Posterior cingulate gyrus (tissue), 11 donors: Measurements from ENCODE around the gene SERPINA6.
"Not testable (repeated sequence)": the region's sequence is repeated elsewhere in the genome, so short reads cannot be mapped to it uniquely, and the experiment has no call there.

Source experiments
- DNase-seq, 10 donors: peaks; one replicate each; pipeline versions ENCODE4 v3.0.0 to v3.0.0-alpha.2; 2020 to 2021; ENCODE audit warnings: mixed read lengths in 3 of 10
- intact Hi-C: fragments of 100-400 bp; cut with DNase I; formaldehyde crosslinking; loops from one replicate; pipeline ENCODE4 v1.15.1; 2023

Gene SERPINA6

DNA sequence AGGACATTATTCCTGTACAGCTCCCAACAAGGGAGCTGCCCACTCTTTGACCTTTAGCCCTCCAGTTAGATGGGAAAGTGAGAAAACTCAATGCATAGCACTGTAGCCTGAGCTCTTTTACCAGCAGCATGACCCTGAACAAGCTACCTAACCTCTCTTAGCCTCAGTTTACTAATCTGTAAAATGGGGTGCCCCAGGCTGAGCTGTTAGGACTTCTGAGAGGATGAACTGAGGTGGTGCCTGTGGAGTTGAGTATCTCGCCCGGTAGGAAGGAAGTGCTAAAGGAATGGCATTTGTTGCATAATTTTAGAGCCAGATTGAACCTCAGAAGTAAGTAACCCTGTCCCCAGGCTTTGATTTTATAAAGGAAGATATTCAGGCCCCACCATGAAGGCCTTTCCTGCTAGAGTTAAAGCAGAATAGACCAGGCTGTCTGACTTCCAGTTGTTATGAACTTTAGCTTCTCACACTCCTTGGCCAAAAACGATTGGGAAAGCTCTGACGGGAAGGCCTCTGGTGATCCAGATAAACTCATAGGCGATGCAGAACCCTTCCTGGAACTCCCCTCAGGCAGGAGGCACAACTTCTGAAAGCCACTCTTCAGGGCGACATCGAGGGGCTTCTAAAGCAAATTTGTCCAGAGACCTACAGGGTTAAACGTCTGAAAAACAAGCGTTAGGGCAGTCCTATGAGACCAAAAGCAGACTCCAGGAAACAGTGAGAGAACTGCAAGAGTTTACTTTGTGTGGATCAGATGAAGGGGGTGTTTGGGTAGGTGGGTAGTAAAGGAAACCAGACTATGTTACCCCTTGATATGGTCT is 27.6 kb downstream of the SERPINA6 start:
- intact Hi-C loops, result no loop called here

DNA sequence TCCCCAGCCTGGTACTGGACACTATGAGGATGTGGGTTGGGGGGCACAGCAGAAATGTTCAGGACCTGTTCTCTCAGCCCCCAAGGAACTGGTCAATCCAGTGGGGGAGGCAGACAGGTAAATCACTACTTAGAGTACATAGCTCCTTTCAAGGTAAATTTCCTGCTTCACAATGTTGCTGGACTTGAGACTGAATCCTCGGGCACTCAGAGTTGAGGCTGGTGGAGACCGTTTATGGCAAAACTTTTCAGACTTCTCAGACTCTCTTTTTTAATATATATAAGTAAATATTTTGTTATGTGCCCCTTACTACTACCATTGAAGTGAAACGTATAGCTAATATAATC is 29.6 kb downstream of the SERPINA6 start:
- no peak for DNase-seq
- intact Hi-C loops, result no loop called here

More for the DNA sequence above, 27.6 kb downstream of the SERPINA6 start:
- DNase-seq, result no peak

DNA sequence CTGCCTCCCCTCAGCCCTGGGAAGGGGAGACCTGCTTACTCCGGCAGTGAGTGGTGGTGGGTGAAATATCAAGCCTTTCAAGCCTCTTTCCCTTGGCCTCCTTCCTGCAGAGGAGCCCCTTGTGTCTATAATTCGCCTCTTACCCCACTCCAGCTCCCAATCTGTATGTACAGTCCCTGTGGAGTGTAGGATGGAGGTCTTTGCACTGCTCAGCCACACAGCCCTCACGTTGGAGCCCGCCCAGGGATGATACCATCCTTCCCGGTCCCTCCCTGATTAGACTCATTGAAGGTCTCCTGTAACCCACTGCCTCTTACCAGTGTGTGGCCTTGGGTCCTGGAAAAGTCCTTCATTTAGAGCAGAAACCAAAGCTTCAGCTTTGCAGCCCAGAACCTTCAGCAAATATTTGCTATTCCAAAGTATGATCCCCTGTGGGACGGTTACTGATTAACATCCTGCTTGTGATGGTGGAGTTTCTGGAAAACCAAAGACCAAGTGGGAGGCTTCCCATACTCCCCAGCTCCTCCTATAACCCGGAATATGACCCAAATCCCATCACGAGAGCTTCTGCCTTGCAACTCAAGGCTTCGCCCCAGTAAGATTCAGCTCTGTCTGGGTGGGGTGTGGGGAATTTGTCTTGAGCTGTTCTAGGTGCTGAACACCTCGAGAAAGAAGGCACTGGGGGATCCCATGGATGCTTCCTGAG is 30.1 kb downstream of the SERPINA6 start, which contains the start of gene SERPINA10:
Gene SERPINA10, minus strand, starts transcription at position 397 of the 706 bp plus-strand sequence. CDS start 2,675 bp downstream, outside the sequence.
- intact Hi-C loops, result no loop called here
- no peak for DNase-seq

DNA sequence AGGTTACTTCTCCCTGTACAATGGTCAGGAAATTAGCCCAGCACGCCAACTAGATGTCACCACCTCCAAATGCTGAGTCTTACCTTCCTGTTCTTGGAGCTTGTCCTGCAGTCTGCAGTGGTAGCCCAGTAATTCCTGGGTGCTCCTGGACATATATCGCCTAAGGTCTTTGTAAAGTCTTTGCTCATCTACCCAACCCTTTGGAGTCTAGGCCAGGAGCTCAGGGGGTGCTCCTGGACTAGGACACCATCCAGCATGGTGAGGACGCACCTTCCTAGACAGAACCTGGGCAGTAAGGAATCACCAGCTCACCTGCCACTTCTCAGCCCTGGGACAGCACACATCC is 30.6 kb downstream of the SERPINA6 start:
- intact Hi-C loops, result no loop called here
- no peak for DNase-seq

DNA sequence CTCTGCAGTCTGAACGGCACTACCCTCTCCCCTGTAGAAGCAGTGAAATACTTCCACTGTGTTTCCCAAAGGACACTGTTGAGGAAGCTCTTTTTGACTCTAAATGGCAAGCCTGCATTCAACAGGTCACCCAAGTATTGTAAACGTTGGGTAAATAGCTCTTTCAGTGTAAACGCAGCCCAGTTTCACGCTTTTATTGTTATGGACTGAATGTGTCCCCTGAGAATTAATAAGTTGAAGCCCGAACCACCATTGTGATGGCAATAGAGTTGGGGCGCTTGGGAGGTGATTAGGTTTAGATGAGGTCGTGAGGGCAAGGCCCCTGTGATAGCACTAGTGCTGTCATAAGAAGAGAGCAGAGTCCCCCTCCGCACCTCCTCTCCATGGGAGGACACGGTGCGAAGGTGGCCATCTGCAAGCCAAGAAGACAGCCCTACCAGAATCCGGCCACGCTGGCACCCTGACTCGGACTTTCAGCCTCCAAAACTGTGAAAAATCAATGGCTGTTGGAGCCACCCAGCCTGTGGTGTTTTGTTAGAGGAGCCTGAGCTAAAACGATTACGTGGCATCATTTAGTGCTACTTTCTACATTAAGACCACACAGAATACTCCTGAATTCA is 31.1 kb downstream of the SERPINA6 start:
- intact Hi-C loops, result no loop called here
- no peak for DNase-seq

DNA sequence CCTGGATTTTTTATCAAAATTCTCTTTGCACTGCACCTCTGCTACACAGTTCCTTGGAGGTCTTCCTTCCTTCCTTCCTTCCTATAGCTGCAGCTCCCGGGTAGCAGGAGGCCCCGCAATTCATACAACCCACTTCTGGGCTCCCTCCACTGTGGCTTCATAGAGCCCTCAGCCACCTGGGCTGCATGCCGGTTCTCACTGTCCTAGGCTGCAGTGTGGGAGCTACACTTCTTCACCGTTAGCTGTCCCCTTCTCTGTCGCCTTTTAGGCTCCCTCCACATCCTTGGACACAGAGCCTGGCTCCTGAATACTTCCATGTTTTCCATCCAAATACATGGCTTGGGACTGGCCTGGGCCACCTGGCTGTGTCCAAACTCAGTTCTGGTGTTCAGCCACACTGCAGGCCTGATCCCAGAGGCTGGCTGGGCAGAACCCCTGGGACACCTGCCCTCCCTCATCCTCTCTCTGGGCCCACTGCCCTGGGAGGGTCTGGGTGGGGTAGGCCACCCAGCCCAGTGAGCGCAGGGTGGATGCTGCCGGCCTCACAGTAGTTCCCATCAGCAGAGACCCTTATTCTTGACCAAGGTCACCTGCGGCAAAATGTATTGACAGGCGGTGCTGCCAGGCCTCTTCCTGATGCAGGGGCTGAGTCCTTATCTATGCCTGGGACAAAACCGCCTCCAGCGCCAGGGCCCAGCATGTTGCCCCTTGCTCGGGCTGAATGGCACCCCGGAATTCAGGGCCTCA is 31.8 kb downstream of the SERPINA6 start:
- DNase-seq, result no peak
- intact Hi-C loops, result no loop called here

DNA sequence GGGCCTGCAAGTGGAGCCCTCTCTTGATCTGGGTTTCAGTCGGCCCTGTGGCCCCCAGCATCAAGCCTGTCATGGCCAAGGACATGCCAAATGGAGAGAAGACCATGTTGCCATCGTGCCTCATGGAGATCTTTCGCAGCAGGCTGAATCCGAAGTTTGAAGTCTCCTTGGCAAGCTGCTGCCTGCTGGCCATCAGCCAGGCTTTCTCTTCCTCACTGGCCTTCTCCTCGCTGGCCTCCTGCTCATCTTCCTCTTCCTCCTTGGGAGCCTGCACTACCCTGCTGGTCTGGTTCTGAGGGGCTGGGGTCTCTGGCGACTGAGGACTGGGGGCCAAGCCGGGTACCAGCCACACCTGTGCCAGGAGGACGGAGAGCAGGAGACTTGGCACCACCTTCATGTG is 32.9 kb downstream of the SERPINA6 start:
- intact Hi-C loops, result no loop called here
- no peak for DNase-seq

DNA sequence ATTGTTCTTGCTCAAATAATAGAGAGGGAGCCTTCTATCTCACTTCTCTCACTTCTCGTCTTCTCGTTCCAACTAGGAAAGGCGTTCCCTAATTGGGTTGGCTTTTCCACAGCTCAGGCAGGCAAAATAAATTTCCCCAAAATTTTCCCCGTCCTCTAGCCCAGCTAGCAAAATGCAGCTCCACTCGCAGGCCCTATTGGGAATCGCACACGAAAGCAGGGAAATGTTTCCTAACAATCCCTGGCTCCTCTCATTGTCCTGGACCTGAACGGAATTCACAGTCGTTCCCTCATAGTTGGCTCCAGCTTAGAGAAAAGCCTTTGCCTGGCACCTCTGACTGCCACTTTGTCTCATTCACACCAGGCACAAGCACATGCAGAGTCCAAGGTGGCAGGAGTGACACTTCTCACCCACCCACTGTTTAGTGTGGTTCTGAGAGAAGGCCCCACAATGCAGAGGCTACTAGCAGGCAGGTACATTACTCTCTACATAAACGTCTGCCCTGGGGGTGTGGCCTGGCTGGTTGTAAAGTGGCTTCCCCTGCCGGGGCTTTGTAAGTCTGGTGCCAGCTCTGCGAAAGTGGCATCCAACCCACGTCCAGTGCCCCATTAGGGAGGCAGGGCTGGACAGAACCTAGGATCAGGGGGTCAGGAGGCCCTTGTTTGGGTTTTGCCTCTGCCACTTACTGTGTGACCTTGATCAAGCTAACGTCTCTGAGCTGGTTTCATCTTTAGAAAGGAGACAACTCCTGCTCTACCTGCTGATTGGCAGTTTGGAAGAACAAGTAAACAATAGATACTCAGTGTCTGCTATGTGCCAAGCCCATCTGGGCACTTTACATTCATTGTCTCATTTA is 34.3 kb downstream of the SERPINA6 start:
- DNase-seq, result no peak
- intact Hi-C loops, result no loop called here

DNA sequence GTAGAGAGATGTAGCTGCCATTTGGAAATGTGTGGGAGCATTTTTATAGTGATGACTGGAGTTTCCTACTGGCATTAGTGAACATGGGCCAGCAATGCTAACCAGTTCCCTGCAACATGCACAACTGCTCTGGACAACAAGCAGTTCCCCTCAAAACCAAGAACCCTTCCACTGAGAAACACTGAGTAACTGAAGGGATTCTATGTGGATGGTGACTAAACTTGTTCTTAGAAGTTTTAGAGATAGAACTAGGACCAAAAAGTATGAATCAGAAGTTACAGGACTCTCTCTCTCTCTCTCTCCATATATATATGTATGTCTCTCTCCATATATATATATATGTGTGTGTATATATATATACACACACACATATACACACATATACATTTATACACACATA is 38.0 kb downstream of the SERPINA6 start:
- intact Hi-C loops, result no loop called here
- DNase-seq, result no peak

DNA sequence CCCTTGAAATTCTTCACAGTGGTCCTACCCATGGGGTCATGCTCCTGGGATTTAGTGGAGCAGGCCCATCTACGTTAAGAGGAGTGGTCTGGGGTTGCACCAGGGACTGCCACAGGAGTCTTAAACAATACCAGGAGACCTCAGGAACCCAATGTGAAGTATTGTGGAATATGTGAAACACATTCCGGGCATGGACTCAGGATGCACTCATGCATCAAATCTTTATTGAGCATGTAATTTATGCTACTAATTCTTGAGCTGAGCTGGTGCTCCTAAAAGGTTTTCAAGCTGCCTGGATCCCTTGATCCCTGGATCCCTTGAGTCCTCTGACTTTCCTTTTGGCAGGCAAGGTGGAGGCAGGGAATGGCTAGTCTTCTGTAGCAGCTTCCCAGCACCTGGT is 38.9 kb downstream of the SERPINA6 start:
- intact Hi-C loops, result no loop called here
- DNase-seq, result no peak

DNA sequence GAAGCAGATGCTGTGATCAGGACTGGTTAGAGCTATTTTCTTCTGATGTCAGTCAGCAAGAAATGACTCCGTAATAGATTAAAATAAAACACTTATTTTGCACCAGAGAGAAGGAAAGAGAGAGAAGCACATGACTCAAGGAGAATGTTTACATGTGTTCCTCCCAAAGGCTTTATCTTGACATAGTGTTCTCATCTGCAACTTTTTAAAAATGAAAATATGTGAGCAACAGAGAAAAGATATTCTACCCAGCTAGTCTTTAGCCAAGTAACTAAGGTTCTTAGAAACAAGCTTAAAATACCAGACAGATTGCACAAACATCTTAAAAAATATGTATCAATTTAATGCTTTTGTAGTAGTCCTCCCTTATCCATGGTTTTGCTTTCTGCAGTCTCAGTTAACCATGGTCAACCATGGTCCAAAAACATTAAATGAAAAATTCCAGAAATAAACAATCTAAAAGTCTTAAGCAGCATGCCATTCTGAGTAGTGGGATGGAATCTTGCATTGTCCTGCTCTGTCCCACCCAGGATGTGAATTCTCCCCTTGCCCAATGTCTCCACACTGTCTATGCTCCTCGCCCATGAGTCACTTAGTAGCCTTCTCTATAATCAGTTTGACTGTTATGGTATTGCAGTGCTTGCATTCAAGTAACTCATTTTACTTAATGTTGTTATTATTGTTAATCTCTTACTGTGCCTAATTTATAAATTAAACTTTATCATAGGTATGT is 40.0 kb downstream of the SERPINA6 start:
- no peak for DNase-seq
- intact Hi-C loops, result no loop called here

DNA sequence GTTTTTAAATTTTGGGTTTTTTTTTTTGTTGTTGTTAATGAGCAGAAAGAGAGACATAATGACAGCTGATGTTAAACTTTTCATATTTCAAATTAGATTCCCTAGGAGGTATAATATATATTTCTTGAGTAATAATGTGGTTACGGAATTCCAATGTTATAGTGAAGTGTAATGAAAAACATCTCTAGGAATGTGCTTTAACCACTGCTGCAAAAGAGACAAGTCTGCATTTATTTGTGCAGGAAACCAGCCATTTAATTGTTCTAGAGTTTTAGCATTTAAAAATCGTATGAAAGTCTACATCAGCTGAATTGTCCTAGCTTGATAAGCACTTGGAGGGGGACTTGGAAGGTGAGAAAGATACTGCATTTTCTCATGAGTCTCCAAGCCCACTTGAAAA is 44.4 kb downstream of the SERPINA6 start:
- intact Hi-C loops, result no loop called here
- DNase-seq, result no peak

DNA sequence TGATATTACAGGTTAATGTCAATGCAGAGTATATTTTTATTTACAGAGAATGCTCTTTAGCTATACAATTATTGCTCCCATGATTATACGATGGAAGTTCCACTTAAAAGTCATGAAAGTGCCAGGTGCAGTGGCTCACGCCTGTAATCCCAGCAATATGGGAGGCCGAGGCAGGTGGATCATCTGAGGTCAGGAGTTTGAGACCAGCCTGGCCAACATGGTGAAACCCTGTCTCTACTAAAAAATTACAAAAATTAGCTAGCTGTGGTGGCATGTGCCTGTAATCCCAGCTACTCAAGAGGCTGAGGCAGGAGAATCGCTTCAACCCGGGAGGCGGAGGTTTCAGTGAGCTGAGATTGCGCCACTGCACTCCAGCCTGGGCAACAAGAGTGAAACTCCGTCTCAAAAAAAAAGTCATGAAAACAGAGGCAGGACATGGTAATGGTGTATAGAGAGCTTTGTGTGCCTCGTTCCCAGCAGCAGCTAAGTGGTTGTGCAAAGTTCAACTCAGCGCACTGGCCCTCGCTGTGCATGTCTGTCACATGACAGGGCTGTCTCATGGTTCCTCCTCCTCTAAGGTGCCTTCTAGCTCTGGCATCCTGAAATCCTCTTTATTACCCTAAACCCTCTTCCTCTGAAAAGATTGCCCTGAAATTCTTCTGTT is 46.1 kb downstream of the SERPINA6 start:
- DNase-seq, intact Hi-C loops: not testable (repeated sequence)

DNA sequence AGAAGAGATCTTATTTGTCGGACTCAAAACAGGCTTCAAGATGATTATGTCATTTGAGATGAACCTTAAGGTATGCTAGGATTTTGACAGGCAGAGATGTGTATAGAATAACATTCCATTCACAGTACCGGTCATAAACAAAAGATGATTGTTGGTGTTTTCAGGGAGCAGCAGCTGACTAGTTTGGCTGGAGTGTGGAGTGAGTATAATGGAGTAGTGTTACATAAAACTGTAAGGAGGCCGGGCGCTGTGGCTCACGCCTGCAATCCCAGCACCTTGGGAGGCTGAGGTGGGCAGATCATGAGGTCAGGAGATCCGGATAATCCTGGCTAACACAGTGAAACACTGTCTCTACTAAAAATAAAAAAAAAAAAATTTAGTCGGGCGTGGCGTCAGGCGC is 54.0 kb downstream of the SERPINA6 start:
- intact Hi-C loops, result no loop called here

DNA sequence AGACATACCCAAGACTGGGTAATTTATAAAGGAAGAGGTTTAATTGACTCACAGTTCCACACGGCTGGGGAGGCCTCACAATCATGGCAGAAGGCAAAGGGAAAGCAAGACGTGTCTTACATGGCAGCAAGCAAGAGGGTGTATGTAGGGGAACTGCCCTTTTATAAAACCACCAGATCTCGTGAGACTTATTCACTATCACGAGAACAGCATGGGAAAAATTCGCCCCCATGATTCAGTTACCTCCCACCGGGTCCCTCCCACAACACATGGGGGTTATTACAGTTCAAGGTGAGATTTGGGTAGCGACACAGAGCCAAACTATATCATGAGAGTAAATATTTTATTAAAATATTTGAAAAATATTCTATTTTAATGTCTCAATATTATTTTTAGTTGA is 54.6 kb downstream of the SERPINA6 start:
- intact Hi-C loops, DNase-seq: not testable (repeated sequence)

More for the DNA sequence above, 54.0 kb downstream of the SERPINA6 start:
- DNase-seq, result peak in 5 of 10 donors; percentile 24 to 84 (median 56)

DNA sequence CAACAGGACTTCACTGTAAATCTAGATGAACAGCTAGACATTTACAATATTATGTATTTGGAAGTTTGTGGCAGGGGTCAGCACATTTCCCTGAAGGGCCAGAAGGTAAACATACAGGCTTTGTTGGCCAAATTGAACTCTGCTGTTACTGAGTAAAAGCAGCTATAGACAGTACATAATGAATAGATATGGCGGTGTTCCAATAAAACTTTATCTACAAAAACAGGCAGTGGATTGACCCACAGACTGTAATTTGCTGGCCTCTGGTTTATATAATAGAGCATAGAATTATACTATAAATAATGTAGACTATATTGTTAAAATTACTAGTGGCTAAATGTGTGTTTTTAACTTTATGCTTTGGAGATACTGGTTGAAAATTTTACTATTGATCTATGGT is 55.8 kb downstream of the SERPINA6 start:
- intact Hi-C loops, result no loop called here
- no peak for DNase-seq

DNA sequence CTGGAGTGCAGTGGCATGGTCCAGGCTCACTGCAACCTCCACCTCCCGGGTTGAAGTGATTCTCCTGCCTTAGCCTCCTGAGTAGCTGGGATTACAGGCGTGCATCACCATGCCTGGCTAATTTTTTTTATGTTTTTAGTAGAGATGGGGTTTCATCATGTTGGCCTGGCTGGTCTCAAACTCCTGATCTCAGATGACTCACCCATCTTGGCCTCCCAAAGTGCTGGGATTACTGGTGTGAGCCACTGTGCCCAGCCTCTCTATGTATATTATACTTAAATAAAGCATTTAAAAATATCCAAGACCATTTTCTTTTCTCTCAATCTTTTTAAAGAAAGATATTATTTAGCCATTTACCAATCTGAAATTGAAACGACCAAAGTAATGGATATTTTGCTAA is 58.9 kb downstream of the SERPINA6 start:
- DNase-seq, intact Hi-C loops: not testable (repeated sequence)
